HepG2 (cell line): ENCODE measurements around the gene TMEM39B. TPM values are rescaled to one million over a fixed set of nuclear protein-coding genes. Genes with fewer than 3 reads are reported as not detected.
A peak's percentile ranks its signal among the peaks of the same experiment; 100 is the strongest.

Source experiments
- ADNP ChIP-seq: sonication (generic); formaldehyde crosslinking; IDR thresholded peaks from 2 replicates; pipeline ENCODE4 v1.4.0; 2020; ENCODE audit warnings: missing genetic modification reagents
- CENPT ChIP-seq: sonication (generic); formaldehyde crosslinking; IDR thresholded peaks from 2 replicates; pipeline ENCODE4 v1.8.0; 2022; ENCODE audit warnings: low read depth, mild to moderate bottlenecking, moderate library complexity, missing genetic modification reagents
- FOXA1 ChIP-seq, 2 experiments: fragments of 450-650 bp in 1 of 2; sonication (generic) in 1 of 2; formaldehyde crosslinking in 1 of 2; IDR thresholded peaks; 2 replicates each; pipeline versions ENCODE4 v1.4.0 to v1.6.1; 2016 to 2020; ENCODE audit warnings: missing genetic modification reagents in 1 of 2
- HNF4G ChIP-seq, 2 experiments: sonication (generic) in 1 of 2; formaldehyde crosslinking in 1 of 2; IDR thresholded peaks; 2 replicates each; pipeline versions ENCODE4 v1.4.0 to v1.6.1; 2011 to 2020; ENCODE audit warnings: borderline replicate concordance in 2 of 2, low read depth in 2 of 2, mild to moderate bottlenecking in 2 of 2, low read length in 1 of 2, missing genetic modification reagents in 1 of 2, moderate library complexity in 1 of 2
- MZF1 ChIP-seq: sonication (generic); formaldehyde crosslinking; IDR thresholded peaks from 2 replicates; pipeline ENCODE4 v1.8.1; 2023; ENCODE audit warnings: mild to moderate bottlenecking, missing genetic modification reagents, borderline replicate concordance
- NR2F2 ChIP-seq: IDR thresholded peaks from 2 replicates; pipeline ENCODE4 v1.6.1; 2012; ENCODE audit warnings: low read depth, inconsistent platforms, borderline replicate concordance
- PBX2 ChIP-seq: IDR thresholded peaks from 2 replicates; pipeline ENCODE4 v1.6.1; 2016; ENCODE audit warnings: control low read depth
- SNRNP70 ChIP-seq: fragments of 200-400 bp; formaldehyde crosslinking; IDR thresholded peaks from 2 replicates; pipeline ENCODE4 v1.6.1; 2017; ENCODE audit warnings: mild to moderate bottlenecking, low read depth, low read length, moderate library complexity
- TCF7 ChIP-seq: sonication (generic); IDR thresholded peaks from 2 replicates; pipeline ENCODE4 v1.6.1; 2016; ENCODE audit warnings: antibody characterized with exemption, low read depth
- THRA ChIP-seq: sonication (generic); formaldehyde crosslinking; IDR thresholded peaks from 2 replicates; pipeline ENCODE4 v1.4.0; 2020; ENCODE audit warnings: missing genetic modification reagents, borderline replicate concordance
- ZFP36L2 ChIP-seq: sonication (generic); formaldehyde crosslinking; IDR thresholded peaks from 2 replicates; pipeline ENCODE4 v1.4.0; 2020; ENCODE audit warnings: missing genetic modification reagents
- ZNF543 ChIP-seq: sonication (generic); formaldehyde crosslinking; IDR thresholded peaks from 2 replicates; pipeline ENCODE4 v1.4.0; 2020; ENCODE audit warnings: mild to moderate bottlenecking, missing genetic modification reagents
- ZNF709 ChIP-seq: sonication (generic); formaldehyde crosslinking; IDR thresholded peaks from 2 replicates; pipeline ENCODE4 v1.5.0; 2020; ENCODE audit warnings: mild to moderate bottlenecking, missing genetic modification reagents
- ZNF770 ChIP-seq: sonication (generic); formaldehyde crosslinking; IDR thresholded peaks from 2 replicates; pipeline ENCODE4 v1.5.0; 2020; ENCODE audit warnings: mild to moderate bottlenecking, missing genetic modification reagents
- polyA plus RNA-seq, 8 experiments: library from polyadenylated mRNA; depleted of rRNA in 3 of 8; stranded (reverse) in 7 of 8; unstranded in 1 of 8; fragments of >200 nt; fragmentation: Illumina TruSeq in 4 of 8; extraction: Trizol in 4 of 8; gene quantifications; 2 replicates each; pipeline versions ENCODE4 v1.2.1 to v1.2.3, GENCODE V29; 2011 to 2016; ENCODE audit warnings: low read depth in 4 of 8, missing spikeins in 1 of 8, mixed read lengths in 1 of 8; ENCODE audit not compliant: insufficient read depth in 1 of 8
- total RNA-seq, 5 experiments: library from RNA; depleted of rRNA; stranded (reverse); fragments of >200 nt; fragmentation: Illumina TruSeq; extraction: Trizol; gene quantifications; 2 replicates each; pipeline ENCODE4 v1.2.3, GENCODE V29; 2016; ENCODE audit warnings: low read depth in 1 of 5
- TF ChIP-seq, protein P1 (sequence below), 2 experiments: sonication (generic) in 1 of 2; formaldehyde crosslinking in 1 of 2; IDR thresholded peaks; 2 replicates each; pipeline versions ENCODE4 v1.4.0 to v1.6.1; 2018 to 2020; ENCODE audit warnings: missing genetic modification reagents in 2 of 2, borderline replicate concordance in 1 of 2, low read depth in 1 of 2, mild to moderate bottlenecking in 1 of 2, missing biosample characterization in 1 of 2

The TMEM39B gene
- total and polyA plus RNA-seq, 2 of the 13 experiments (the other 11 are each of a cell fraction or from before 2014, with no cell fraction given) = 4.9 to 10.4 TPM

DNA sequence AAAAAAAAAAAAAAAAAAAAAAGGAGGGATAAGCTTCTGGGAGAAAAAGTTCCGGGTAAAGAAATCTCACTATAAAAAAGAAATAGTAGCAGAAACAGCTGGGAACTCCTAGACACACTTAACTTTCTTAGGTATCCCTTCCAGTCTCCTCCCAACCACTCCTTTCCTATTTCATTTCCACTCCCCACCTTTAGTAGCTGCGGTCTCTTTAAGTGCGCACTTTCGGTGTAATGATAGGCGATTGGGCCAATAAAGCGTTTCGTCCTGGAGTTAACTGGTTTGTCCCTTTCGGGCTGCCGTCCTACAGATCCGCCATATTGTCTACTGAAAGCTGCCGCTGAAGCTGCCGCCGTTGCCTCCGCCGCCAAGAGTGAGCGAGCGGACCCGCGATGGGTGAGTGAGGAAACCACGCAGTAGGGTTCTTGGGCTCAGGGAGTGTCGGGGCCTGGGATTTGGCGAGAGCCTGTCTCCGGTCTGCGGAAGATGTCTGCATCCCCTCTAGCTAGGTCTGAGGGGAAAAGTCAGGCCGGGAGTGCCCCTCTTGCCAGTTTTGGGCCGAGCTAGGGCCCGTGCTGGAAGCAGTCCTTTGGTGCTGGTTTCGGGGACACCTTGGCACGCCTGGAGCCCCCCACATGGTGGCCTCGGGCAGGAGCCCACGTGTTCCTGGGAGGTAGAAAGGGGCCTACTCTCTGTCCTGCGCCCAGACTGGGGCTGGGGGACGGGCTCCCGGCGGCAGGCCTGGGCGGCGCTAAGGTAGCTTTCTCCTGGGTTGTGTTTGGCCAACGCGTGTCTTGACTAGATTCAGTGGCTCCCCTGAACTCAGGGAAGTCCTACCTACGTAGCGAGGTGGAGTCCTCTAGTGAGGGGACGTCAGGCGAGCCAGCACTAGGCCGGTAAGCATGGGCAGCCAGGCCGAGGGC lies 35.3 kb downstream of the TMEM39B start, which contains the start of gene KPNA6 (continued):
- TF ChIP-seq ZNF770 (CRISPR knock-in tag) = 0 out of 2 replicates have a peak, but pooled peaks have one; percentile 27
- TF ChIP-seq, protein P1, sequence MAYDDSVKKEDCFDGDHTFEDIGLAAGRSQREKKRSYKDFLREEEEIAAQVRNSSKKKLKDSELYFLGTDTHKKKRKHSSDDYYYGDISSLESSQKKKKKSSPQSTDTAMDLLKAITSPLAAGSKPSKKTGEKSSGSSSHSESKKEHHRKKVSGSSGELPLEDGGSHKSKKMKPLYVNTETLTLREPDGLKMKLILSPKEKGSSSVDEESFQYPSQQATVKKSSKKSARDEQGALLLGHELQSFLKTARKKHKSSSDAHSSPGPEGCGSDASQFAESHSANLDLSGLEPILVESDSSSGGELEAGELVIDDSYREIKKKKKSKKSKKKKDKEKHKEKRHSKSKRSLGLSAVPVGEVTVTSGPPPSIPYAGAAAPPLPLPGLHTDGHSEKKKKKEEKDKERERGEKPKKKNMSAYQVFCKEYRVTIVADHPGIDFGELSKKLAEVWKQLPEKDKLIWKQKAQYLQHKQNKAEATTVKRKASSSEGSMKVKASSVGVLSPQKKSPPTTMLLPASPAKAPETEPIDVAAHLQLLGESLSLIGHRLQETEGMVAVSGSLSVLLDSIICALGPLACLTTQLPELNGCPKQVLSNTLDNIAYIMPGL (CRISPR knock-in tag; IDR thresholded peaks at IDR 0.05; ENCODE audit: borderline replicate concordance in 1 of 2, low read depth in 1 of 2) = peak; percentile 56 to 85
- no peak for TF ChIP-seq ZFP36L2 (CRISPR knock-in tag)
- TF ChIP-seq ZNF543 (CRISPR knock-in tag) = peak; percentile 75; the same call in 1 of the 2 replicates
- no peak for TF ChIP-seq THRA
- TF ChIP-seq HNF4G (IDR thresholded peaks at IDR 0.05; ENCODE audit: borderline replicate concordance, low read depth, low read length) = no peak
- no peak for TF ChIP-seq HNF4G (CRISPR knock-in tag; IDR thresholded peaks at IDR 0.05; ENCODE audit: borderline replicate concordance, low read depth)
- TF ChIP-seq SNRNP70 = no peak
- TF ChIP-seq ADNP (CRISPR knock-in tag) = no peak
- no peak; the same call in 1 of the 2 replicates for TF ChIP-seq NR2F2
- TF ChIP-seq PBX2 (CRISPR knock-in tag) = no peak
- TF ChIP-seq TCF7 = no peak
- no peak for TF ChIP-seq MZF1
- peak; percentile 74; the same call in 1 of the 2 replicates for TF ChIP-seq ZNF709
- no peak for TF ChIP-seq FOXA1 (IDR thresholded peaks at IDR 0.05)
- peak; percentile 22; the same call in 1 of the 2 replicates for TF ChIP-seq FOXA1 (CRISPR knock-in tag; IDR thresholded peaks at IDR 0.05)
- TF ChIP-seq CENPT = no peak
